DMS79 treated with DMSO at 0.1 percent for 48 hours (cell line): ENCODE results near the gene U2SURP.

Experiments used
- DNase-seq: peaks from one replicate; lab custom pipeline; 2025; lab: John Stamatoyannopoulos, UW

U2SURP gene

DNA sequence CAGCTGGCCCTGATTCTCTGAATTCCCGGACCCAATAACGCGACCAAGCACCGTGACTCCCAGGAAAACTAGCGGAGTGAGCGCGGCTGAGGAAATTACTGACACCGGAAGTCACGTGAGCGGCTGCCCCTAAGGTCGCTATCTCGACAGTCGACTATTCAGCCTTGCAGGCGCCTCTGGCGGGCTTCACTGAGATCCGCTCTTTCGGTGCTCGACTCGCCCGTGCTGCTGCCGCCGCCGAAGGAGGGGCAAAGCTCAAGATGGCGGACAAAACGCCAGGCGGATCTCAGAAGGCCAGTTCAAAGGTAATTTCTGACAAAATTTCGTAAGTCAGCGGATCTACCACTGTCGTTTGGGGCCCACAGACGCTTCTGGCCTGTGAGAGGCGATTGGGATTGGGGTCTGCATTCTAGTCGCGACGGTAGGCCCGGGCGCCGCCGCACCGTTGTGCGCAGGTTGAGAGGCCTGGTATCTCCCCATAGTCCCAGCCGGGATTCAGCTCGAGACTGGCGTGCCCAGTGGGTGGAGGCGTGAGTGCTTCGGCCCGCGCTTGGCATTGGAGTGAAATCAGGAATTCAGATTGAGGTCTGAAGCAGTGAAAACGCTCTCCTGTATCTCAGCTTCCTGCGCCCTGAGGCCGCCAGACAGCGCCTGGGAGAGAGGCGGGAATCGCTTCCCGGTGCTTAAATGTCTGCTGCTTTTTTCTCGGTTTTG is at the start of gene U2SURP:
Gene U2SURP (plus strand): TSS at position 202 of the 714 bp plus-strand sequence. CDS start 59 bp downstream, at position 261.
- peak; percentile 98 for DNase-seq

DNA sequence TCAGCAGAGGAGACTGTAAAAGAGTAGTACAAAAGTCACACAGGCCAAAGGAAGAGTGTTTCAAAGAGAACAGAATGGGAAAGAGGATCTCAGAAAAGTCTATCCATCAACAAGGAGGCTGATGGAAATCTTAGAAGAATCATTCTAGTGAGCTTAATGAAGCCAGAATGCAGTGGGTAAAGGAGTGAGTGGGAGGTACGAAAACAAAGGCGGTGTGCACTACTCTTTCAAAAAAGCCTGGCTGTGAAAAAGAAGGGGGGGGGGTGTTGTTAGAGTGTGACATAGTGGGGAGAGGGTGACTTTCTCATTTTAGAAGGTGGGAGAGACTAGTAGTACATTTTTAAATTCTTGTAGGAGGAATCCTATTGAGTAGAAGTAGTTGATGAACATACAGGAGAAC is 49.6 kb upstream of the U2SURP start:
- DNase-seq = no peak

DNA sequence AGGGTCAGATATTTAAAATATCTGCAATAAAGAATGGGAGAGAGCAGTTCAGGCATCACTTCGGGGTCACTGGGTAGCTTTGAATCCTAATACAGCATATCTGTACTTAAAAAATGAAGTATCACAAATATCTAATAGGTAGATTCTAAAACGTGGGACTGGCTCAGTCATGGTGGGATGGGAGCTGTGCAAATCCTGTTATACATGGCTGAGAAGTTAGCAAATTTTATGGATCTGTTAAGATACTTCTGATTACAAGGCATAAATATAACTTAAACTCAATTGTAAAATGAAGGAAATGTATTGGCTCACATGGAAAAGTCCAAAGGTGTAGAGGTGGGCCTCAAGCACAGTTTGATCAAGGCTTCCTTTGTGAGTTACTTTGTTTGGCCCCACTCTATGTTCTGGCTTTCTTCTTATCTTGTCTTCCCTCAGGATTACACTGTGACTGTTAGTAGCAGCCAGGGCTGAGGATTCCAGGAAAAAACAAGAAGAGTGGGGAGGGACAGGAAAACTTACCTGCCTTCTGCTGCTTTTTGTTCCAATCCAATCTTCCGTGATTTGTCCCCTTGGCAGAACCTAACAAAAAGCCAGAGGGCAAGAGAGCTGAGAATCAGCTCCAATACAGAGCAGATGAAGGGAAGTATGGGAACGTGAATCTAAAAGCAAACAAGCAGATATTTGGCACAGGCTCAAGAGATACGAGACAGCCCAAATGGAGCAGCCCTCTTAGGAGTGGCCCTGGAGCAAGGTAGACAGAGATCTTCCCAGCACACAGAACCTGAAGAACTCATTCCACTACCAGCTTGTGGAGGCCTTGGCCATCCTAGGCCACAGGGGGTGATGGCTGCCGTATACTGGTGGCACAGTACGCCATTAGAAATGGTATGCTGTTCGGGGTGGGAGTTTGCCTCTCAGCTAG is 48.8 kb upstream of the U2SURP start:
- DNase-seq = no peak

DNA sequence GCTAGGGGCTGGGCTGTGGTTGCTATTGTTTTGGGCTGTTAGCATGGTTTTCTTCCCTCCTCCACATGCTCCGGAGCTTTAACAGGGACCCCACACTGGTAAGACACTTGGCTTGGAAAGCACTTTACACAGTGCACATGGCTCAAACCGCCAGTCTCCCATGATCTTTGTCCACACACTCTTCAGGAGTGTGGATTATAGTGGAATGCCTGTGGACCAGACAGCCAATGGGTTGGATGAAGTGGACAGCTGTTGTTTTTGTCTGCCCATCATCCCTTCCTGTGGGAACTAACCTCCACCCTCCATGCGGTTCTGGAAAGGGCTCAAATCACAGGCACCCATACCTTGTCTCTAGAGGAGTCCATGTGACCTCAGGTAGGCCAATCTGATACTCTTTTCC is 47.9 kb upstream of the U2SURP start:
- DNase-seq = no peak

DNA sequence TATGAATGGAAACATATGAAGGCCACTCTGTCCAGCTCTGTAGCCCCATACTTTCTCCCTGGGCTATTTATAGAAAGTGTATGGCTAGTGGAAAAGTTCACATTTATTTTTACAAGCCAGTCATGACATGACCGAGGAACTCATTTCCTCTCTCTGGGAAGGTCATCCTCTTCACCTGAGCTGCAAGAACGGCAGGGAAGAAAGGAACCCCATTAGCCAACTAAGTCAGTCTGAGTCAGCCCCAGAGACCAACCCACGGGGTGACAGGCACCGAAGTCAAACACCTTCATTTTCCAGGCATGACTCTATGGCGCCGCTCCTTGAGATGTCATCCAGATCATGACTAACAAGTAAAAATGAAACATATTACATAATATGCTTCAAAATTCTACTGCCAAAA is 42.7 kb upstream of the U2SURP start:
- no peak for DNase-seq

DNA sequence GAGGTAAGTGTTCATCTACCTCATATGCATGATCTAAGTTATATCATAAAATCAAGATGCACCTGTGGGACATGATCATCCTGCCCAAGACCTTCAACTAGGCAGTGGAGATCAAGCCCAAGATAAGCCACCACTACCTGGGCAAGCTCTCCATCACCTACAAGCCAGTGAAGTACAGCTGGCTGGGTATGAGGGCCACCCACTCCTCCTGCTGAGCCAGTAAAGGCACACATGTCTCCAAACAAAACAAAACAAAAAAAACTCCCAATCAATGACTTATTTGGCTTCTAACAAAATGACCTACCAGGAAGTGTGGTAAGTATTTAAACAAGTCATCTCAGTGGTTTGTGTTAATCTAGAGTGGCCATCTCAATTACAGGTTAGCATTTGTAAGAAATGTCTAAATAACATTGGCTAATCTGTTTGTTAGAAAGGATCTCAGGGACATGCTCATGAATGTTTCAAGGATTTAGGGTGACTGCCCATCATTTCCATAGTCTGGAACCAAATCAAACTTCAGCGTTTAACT is 41.0 kb upstream of the U2SURP start:
- DNase-seq = no peak

DNA sequence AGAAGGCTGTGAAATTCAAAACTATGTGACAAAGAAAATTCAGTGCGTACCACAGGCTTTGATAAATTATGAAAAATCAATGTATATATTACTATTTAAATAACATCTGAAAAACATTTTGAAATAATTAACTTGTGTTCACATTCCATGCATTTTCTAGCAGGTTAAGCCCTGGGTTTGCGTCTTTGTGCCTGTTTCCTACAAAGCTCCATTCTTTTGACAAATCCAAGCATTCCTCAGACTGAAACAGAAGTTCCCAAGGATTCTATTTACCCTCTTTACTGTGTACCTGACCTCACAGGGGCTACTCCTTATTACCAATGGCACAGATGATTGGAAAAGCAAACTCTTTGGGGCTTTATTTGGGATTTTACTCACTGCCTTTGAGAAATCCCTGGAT is 39.8 kb upstream of the U2SURP start:
- no peak for DNase-seq

DNA sequence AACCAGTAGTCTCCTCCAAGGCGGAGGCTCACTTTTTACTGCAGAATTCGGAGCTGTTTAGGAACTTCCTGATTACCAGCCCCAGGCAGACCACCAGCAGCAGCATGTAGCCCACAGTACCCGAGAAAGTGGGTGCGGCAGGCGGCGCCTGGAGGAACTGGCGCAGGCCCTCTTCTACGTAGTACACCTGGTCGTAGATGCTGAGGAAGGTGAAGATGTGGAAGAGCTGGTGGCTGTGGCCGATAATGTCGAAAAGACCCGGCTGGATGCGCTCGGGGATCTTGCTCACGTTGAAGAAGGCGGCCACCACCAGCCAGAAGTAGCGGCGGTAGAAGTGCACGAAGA is 39.2 kb upstream of the U2SURP start:
- no peak for DNase-seq

DNA sequence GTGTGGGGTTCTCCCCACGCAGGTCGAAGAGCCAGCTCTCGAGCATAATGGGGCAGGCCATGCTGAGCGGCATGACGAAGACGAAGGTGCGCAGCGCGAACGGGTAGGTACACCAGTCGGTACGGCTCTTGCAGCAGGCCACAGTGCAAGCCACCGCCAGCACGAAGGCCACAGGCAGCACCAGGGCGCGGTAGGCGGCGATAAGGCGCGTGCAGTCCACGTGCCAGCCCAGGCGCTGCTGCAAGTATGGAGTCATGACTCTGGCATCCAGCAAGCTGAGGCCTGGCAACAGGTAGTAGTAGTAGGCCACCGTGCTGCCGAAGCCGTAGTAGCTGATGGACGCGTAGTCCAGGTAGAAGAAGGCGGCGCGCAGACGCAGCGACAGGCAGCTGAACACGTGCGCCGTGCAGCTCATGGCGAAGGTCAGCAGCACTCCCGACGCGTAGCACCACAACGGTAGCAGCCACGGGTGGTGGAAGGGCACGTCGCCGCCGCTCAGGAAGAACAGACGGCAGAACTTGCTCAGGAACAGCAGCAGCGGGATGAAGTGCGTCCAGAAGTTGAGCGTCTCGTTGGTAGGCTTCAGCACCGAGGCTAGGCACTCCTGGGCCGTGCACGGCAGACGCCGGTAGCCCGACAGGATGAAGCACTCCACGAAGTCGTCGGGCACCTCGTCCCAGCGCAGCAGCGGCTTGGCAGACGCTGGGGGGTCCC is 38.7 kb upstream of the U2SURP start:
- no peak for DNase-seq

DNA sequence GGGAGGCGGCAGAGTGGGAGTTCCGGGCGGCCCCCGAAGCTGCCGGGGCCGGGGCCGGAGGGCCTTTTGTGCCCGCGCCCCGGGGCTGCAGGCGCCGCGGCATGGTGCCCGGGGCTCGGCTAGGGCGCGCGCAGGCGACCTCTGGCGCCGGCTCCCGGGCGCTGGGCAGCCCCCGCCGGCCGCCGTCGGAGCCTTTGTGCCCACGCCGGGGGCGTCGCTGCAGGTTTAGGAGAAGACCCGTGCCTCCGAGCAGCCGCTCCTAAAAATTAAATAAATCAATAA is 38.2 kb upstream of the U2SURP start:
- DNase-seq = no peak

DNA sequence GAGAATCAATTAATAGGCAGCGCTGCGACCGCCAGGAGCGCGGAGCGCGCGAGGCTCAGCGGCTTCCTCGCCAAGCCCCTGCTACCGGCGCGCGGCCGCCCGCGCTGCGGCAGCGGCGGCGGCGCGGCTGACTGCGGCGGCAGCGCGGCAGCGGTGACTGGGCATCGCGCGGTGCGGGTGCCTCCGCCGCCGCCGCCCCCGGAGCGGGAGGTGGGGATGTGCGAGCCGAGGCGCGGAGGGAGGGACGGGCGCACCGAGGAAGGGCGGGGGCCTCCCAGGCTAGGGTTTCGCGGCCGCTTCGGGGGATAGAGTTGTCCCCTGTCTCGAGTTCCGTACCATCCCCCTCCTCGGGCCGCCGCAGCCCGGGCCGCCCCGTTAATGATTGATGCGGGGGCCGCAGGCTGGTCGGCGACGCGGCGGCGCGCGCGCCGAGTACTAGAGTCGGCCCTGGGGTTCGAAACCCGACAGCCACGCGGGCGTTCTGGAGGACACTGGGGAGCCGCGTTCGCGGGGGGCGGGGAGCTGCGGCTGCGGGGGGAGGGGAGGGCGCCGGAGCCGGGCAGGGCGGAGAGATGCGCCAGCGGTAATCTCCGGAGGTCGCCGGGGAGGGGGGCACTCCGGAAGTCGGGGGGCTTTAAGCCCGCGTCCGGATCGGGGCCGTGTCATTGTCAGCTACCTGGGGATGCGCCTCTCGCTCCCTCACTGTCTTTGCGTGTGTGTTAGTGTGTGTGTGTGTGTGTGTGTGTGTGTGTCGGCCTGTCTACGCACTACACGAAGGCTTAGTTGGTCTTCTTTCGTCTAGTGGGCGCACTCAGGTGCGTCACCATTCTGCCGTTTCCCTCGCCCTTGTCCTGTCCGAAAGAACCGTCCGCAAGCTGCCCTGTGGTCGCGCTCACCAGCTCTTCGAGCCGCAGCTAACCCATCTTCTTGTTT is 37.6 kb upstream of the U2SURP start, which contains the start of gene PAQR9:
Gene PAQR9 (minus strand): TSS at position 159 of the 933 bp plus-strand sequence. CDS start 338 bp downstream, outside the sequence.
- DNase-seq = peak; percentile 15

DNA sequence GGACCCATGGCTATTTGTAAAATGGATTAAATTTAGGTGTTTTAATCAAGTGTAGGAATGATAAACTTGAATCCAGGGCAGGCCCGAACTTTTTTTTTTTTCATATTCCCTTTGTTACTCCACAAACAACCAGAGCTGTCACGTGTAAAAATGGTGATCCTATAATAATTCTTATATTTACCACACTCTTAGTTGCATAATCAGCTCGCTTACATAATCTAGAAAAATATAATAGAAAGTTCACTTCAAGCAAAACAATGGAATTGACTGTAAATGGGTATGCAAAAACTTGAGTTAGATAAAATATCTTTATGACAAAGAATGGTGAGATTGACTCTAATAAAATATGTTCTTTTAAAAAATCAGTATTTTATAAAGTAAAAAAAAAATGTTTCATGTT is 35.8 kb upstream of the U2SURP start:
- no peak for DNase-seq

DNA sequence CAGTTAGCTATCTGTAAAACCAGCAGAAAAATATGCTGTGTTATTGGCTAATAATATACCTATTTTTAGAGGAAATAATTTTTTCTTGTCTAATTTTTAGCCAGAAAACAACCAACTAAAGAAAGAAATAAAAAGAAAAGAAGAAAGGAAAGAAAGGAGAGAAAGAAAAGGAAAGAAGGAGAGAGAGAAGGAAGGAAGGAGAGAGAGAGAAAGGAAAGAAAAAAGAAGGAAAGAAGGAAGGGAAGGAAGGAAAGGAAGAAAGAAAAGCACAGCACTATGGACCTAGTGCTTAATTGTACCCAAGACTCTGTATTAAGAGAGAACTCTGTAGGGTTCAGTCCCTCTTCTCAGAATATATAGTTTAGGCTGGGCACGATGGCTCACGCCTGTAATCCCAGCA is 34.6 kb upstream of the U2SURP start:
- DNase-seq = no peak

DNA sequence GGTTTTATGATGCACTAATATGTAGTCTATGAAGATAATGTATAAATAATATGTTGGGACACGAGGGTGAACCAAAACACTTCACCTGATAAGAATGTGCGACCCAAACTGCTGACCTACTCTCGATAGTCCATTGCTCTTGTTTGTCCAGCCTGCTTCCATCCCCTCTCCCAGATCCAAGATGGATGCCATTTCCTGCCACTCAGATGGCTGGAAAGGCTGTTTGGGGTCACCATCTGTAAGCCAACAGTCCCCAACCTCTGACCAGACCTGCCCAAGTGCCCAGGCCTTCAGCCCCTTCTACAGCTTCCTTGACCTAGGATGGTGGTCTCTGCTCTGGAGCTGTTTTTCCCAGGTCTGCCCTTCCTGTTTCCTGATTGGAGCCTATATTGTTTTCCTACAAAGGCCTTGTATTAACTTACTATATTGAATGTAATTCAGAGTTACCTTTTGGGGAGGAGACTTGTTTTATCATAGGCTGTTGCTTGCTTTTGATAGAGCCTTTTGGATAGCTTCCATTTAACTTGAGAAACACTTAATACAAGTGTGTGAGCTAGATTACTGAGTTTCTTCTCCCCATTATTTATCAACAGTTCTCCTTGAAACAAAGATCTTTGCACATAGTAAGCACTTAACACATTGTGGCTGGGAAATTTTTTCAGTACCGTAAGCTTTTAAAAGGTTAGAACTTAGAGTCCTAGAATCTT is 32.9 kb upstream of the U2SURP start:
- DNase-seq = no peak

DNA sequence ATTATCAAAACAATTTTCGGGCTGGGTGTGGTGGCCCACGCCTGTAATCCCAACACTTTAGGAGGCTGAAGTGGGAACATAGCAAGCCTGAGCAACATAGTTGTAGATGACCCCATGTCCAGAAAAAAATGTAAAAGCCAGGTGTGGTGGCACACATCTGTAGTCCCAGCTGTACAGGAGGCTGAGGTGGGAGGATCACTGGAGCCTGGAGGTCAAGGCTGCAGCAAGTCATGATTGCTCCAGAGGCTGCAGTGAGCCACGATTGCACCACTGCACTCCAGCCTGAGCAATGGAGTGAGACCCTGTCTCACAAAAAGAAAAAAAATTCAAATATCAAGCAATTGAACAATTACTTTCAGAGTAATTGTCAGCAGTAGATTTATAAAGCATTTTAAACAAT is 29.9 kb upstream of the U2SURP start:
- no peak for DNase-seq

DNA sequence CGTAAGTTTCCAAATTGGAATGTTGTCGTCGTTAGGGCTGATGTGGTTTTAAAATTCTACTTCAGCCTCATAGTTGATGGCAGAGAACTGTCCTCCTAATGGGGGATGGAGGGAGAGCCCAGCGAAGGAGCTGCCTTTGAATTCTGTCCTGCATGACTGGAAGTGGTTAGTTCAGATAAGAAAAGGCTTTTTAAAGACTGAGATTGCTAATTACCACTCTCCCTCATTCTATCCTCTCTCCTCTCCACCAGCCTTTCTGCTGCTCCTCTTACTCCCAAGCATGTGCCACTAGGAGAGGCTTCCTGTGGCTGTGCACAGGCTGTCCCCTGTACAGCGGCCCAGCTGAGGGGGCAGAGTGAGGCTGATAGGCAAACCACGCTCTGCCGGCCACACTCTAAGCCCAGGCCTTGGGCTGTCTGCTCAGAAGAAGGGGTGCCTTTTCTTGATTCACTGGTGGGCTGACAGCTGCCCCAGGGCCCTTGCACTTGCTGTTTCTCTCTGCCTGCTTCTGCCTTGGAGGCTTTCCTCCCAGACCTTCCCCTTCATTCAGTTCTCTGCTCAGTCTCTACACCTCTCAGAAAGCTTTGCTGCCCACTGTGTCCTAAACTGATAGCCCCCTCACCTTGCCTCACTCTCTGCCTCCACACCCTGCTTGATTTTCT is 29.1 kb upstream of the U2SURP start:
- DNase-seq = no peak

DNA sequence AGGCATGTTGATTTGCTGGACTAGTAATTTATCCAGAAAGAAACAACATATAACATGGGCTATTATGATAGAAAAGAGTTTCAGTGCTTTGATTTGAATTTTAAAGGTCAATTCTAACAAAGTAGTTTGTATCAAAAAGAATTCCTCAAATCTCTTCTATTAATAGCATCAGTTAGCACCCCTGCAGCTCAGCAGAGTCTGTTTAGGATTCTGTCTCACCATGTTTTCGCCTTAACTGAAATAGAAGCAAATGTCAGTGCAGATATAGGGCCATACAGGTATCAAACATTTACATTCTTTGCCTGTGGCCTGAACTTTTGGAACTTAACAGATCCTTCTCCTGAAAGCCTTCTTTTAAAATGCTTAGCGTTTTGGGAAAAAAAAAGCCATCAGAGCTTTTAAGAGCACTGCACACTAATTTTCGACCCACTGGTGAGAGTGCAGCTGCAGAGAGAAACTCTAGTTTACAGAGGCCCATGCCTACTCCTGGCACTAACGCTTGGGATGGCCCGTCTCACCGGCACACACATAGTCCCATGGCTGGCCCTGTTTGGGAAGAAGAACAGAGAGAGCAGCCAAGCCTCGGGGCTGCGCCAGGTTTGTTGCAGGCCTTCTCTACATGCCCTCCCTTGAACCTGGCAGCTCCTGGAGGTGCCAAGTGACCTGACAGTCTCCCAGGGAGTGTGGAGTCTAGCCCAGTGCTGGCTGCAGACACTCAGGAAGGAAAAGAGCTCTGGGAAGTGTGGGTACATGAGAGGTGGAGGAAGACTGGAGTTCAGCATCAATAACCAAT is 28.0 kb upstream of the U2SURP start:
- DNase-seq = no peak

DNA sequence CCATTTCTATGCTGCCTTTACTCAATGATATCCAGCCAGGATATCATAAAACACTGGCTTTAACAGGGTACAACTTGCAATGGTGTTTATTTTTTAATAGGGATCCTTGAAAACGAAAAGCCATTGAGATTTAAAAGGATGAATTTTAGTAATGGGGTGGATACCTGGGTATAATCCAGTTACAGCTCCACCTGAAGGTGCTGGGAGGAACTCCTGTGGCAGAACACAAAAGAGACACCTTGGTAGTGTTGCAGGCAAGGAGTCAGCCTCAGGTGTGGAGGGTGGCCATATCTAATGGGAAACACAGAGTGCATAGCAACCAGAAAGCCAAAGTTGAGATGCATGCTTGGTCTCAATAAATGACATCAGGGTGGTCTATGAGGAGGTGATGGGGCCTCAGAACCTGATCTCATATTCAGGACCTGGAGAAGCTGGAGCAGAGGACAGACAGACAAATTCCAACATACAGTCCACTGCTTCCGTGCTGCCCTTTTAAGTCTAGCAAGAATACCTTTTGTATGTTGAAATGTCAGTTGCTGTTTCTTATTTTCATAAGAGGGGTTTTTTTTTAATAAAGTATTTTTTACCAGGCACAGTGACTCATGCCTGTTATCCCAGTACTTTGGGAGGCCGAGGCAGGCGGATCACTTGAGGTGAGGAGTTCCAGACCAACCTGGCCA is 25.9 kb upstream of the U2SURP start:
- no peak for DNase-seq
